ENCODE data around the gene SEC24C. TPM values are rescaled to one million over a fixed set of nuclear protein-coding genes. Genes with fewer than 3 reads are reported as not detected.
"Not testable (repeated sequence)": the region's sequence is repeated elsewhere in the genome, so short reads cannot be mapped to it uniquely, and the experiment has no call there.

The SEC24C gene
- total RNA-seq, 4 donors from 2014 or later: 42.0 to 61.2 (median 43.3) TPM

GRCh38 chr10:73734028-73734720 lies 10.0 kb upstream of the SEC24C start:
- TF ChIP-seq POLR2A (IDR thresholded peaks at IDR 0.05): no peak
- TF ChIP-seq EP300 (IDR thresholded peaks at IDR 0.05): no peak
- TF ChIP-seq CTCF (IDR thresholded peaks at IDR 0.05): no peak
- Histone ChIP-seq H3K27ac (no peak overlapping the region), H3K4me1 (peaks cover 0 to 45% (median 13%) of the 10 kb centered on the region in 4 donors), H3K9me3 (no peaks in the 10 kb centered on the region), H3K4me3 (no peak overlapping the region), H3K36me3 (peaks cover 0 to 61% (median 0%) of the 10 kb centered on the region in 3 donors), H3K27me3 (no peaks in the 10 kb centered on the region)
- no peak for DNase-seq (ENCODE audit: low spot score in 2 of 2)
- WGBS, 2 donors: 80 to 87% methylated on average over 10 to 16 of the region's 16 CpGs

GRCh38 chr10:73734796-73735305 lies 9.3 kb upstream of the SEC24C start:
- no peak overlapping the region for H3K27ac ChIP-seq
- H3K27me3 ChIP-seq: no peaks in the 10 kb centered on the region
- peaks cover 0 to 65% (median 0%) of the 10 kb centered on the region in 3 donors for H3K36me3 ChIP-seq
- no peak for DNase-seq (ENCODE audit: low spot score in 2 of 2)
- H3K4me3 ChIP-seq: no peak overlapping the region
- TF ChIP-seq POLR2A (IDR thresholded peaks at IDR 0.05) (no peak), EP300 (IDR thresholded peaks at IDR 0.05) (no peak), CTCF (IDR thresholded peaks at IDR 0.05) (no peak)
- 76 to 88% methylated on average over 5 of the region's 5 CpGs for WGBS, 2 donors
- no peaks in the 10 kb centered on the region for H3K9me3 ChIP-seq
- peaks cover 0 to 39% (median 10%) of the 10 kb centered on the region in 4 donors for H3K4me1 ChIP-seq

GRCh38 chr10:73740501-73741254 lies 3.5 kb upstream of the SEC24C start:
- DNase-seq (ENCODE audit: low spot score in 2 of 2); H3K4me3 ChIP-seq; H3K27me3 ChIP-seq; H3K9me3 ChIP-seq; H3K27ac ChIP-seq: not testable (repeated sequence)
- H3K36me3 ChIP-seq: peaks cover 0 to 33% (median 0%) of the 10 kb centered on the region in 3 donors
- peaks cover 4 to 39% (median 17%) of the 10 kb centered on the region in 4 donors for H3K4me1 ChIP-seq
- WGBS, 2 donors: 93% methylated on average over 18 of the region's 18 CpGs

- peak overlapping the region in 3 of 4 donors; percentile 36 to 93 (median 92) for H3K27ac ChIP-seq
- no peaks in the 10 kb centered on the region for H3K27me3 ChIP-seq
- 47 to 65% methylated on average over 5 of the region's 5 CpGs for WGBS, 2 donors
- H3K4me1 ChIP-seq: peaks cover 4 to 55% (median 22%) of the 10 kb centered on the region in 4 donors
- DNase-seq (ENCODE audit: low spot score in 2 of 2): no peak
- no peaks in the 10 kb centered on the region for H3K9me3 ChIP-seq
- TF ChIP-seq POLR2A (IDR thresholded peaks at IDR 0.05) (no peak), EP300 (IDR thresholded peaks at IDR 0.05) (peak in 1 of 2 donors; percentile 5)
- peaks cover 0 to 30% (median 3%) of the 10 kb centered on the region in 3 donors for H3K36me3 ChIP-seq
- no peak overlapping the region for H3K4me3 ChIP-seq
Observed at GRCh38 chr10:73742454-73742734, 1.8 kb upstream of the SEC24C start.

- H3K4me3 ChIP-seq: peak overlapping the region; percentile 74 to 86 (median 78)
- H3K9me3 ChIP-seq: no peaks in the 10 kb centered on the region
- no peak for TF ChIP-seq CTCF (IDR thresholded peaks at IDR 0.05)
- no peak for TF ChIP-seq POLR2A (IDR thresholded peaks at IDR 0.05)
- no peak for TF ChIP-seq EP300 (IDR thresholded peaks at IDR 0.05)
- DNase-seq (ENCODE audit: low spot score in 2 of 2): no peak
- H3K4me1 ChIP-seq: peaks cover 4 to 62% (median 22%) of the 10 kb centered on the region in 4 donors
- peak overlapping the region; percentile 92 to 98 (median 92) for H3K27ac ChIP-seq
- H3K36me3 ChIP-seq: peaks cover 0 to 36% (median 7%) of the 10 kb centered on the region in 3 donors
- WGBS, 2 donors: 31 to 32% methylated on average over 6 of the region's 6 CpGs
- H3K27me3 ChIP-seq: no peaks in the 10 kb centered on the region
Observed at GRCh38 chr10:73743327-73743904, 756 bp upstream of the SEC24C start.

Data from tibial nerve (tissue), 4 donors.